ENCODE data around the gene GABRB1.

GABRB1 gene

GRCh38 chr4:47084111-47084510, 52.7 kb downstream of the GABRB1 start (continued):
- TF ChIP-seq PRDM1 (tag by site-specific recombination; IDR thresholded peaks at IDR 0.05): no peak
- no peak for TF ChIP-seq HOXD13 (CRISPR knock-in tag; IDR thresholded peaks at IDR 0.05; ENCODE audit: borderline replicate concordance)

- Histone ChIP-seq H3K4me1 (ENCODE audit: control insufficient read depth, insufficient read depth, low read length) (no peaks in the 10 kb centered on the region), H3K36me3 (ENCODE audit: control insufficient read depth in 2 of 2, insufficient read depth in 1 of 2, low read length in 2 of 2) (no peaks in the 10 kb centered on the region), H3K9me3 (ENCODE audit: control insufficient read depth, insufficient read depth, low read depth, low read length) (no peaks in the 10 kb centered on the region), H3K4me3 (ENCODE audit: low read depth, low read length) (no peak overlapping the region), H3K27ac (ENCODE audit: extremely low read depth, low read depth, low read length) (no peak overlapping the region)
- TF ChIP-seq ZNF426 (tag by site-specific recombination; IDR thresholded peaks at IDR 0.05) (no peak), ZNF280C (tag by site-specific recombination; IDR thresholded peaks at IDR 0.05) (no peak), WT1 (tag by site-specific recombination; IDR thresholded peaks at IDR 0.05) (no peak), ZNF585B (tag by site-specific recombination; IDR thresholded peaks at IDR 0.05) (no peak), ZNF37A (tag by site-specific recombination; IDR thresholded peaks at IDR 0.05) (no peak), REPIN1 (tag by site-specific recombination; IDR thresholded peaks at IDR 0.05; ENCODE audit: low read depth) (no peak), ZNF211 (tag by site-specific recombination; IDR thresholded peaks at IDR 0.05; ENCODE audit: low read depth) (no peak), ZNF555 (tag by site-specific recombination; conservative IDR thresholded peaks at IDR 0.05) (no peak), PBX3 (CRISPR knock-in tag; IDR thresholded peaks at IDR 0.05) (no peak), ZNF560 (tag by site-specific recombination; IDR thresholded peaks at IDR 0.05; ENCODE audit: borderline replicate concordance) (no peak), RBAK (tag by site-specific recombination; IDR thresholded peaks at IDR 0.05) (no peak), ZNF677 (tag by site-specific recombination; IDR thresholded peaks at IDR 0.05) (no peak), ZNF10 (tag by site-specific recombination; IDR thresholded peaks at IDR 0.05) (no peak), ZNF658 (tag by site-specific recombination; IDR thresholded peaks at IDR 0.05) (no peak)
- CTCF ChIA-PET: no interaction called here
- POLR2A ChIA-PET: no interaction called here
Measured at GRCh38 chr4:47084795-47085194, 53.4 kb downstream of the GABRB1 start.

- no peaks in the 10 kb centered on the region for H3K36me3 ChIP-seq (ENCODE audit: control insufficient read depth in 2 of 2, insufficient read depth in 1 of 2, low read length in 2 of 2)
- CTCF ChIA-PET: no interaction called here
- no peaks in the 10 kb centered on the region for H3K4me1 ChIP-seq (ENCODE audit: control insufficient read depth, insufficient read depth, low read length)
- H3K4me3 ChIP-seq (ENCODE audit: low read depth, low read length): no peak overlapping the region
- no peak overlapping the region for H3K27ac ChIP-seq (ENCODE audit: extremely low read depth, low read depth, low read length)
- no peaks in the 10 kb centered on the region for H3K9me3 ChIP-seq (ENCODE audit: control insufficient read depth, insufficient read depth, low read depth, low read length)
- POLR2A ChIA-PET: no interaction called here
- TF ChIP-seq ZNF518A (tag by site-specific recombination; conservative IDR thresholded peaks at IDR 0.05; ENCODE audit: low read depth) (no peak), ZNF350 (tag by site-specific recombination; IDR thresholded peaks at IDR 0.05) (no peak), ZNF37A (tag by site-specific recombination; IDR thresholded peaks at IDR 0.05) (no peak), GFI1B (tag by site-specific recombination; IDR thresholded peaks at IDR 0.05) (no peak), ZNF426 (tag by site-specific recombination; IDR thresholded peaks at IDR 0.05) (no peak), ZBTB6 (tag by site-specific recombination; IDR thresholded peaks at IDR 0.05) (no peak), ZNF280D (tag by site-specific recombination; IDR thresholded peaks at IDR 0.05) (no peak)
Measured at GRCh38 chr4:47088298-47088697, 56.9 kb downstream of the GABRB1 start.
